AG09309 (cell line): ENCODE data around the gene CXCR5.

Experiments used
- DNase-seq: peaks from one replicate; pipeline ENCODE4 v3.0.0-alpha.2; 2010; ENCODE audit warnings: low read depth
- H3K4me3 ChIP-seq: 2 replicates; pipeline ENCODE4 v1.5.1; 2011; ENCODE audit warnings: mild to moderate bottlenecking, low read depth, low read length, moderate library complexity; ENCODE audit not compliant: control insufficient read depth
- TF ChIP-seq, protein P1 (sequence below): IDR thresholded peaks from 2 replicates; pipeline ENCODE4 v1.5.1; 2011; ENCODE audit warnings: mild to moderate bottlenecking, low read depth, low read length, inconsistent platforms; ENCODE audit not compliant: insufficient read depth, control insufficient read depth; ENCODE audit errors: missing control alignments

The CXCR5 gene

GRCh38 chr11:118927554-118928100 is 43.9 kb downstream of the CXCR5 start:
- TF ChIP-seq, protein P1, sequence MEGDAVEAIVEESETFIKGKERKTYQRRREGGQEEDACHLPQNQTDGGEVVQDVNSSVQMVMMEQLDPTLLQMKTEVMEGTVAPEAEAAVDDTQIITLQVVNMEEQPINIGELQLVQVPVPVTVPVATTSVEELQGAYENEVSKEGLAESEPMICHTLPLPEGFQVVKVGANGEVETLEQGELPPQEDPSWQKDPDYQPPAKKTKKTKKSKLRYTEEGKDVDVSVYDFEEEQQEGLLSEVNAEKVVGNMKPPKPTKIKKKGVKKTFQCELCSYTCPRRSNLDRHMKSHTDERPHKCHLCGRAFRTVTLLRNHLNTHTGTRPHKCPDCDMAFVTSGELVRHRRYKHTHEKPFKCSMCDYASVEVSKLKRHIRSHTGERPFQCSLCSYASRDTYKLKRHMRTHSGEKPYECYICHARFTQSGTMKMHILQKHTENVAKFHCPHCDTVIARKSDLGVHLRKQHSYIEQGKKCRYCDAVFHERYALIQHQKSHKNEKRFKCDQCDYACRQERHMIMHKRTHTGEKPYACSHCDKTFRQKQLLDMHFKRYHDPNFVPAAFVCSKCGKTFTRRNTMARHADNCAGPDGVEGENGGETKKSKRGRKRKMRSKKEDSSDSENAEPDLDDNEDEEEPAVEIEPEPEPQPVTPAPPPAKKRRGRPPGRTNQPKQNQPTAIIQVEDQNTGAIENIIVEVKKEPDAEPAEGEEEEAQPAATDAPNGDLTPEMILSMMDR: no peak
- peak overlapping the region; percentile 13 for H3K4me3 ChIP-seq
- DNase-seq: no peak

GRCh38 chr11:118928101-118928869 is 44.6 kb downstream of the CXCR5 start:
- DNase-seq: peak; percentile 84
- peak overlapping the region; percentile 76 for H3K4me3 ChIP-seq
- TF ChIP-seq, protein P1: peak; percentile 93

DNA sequence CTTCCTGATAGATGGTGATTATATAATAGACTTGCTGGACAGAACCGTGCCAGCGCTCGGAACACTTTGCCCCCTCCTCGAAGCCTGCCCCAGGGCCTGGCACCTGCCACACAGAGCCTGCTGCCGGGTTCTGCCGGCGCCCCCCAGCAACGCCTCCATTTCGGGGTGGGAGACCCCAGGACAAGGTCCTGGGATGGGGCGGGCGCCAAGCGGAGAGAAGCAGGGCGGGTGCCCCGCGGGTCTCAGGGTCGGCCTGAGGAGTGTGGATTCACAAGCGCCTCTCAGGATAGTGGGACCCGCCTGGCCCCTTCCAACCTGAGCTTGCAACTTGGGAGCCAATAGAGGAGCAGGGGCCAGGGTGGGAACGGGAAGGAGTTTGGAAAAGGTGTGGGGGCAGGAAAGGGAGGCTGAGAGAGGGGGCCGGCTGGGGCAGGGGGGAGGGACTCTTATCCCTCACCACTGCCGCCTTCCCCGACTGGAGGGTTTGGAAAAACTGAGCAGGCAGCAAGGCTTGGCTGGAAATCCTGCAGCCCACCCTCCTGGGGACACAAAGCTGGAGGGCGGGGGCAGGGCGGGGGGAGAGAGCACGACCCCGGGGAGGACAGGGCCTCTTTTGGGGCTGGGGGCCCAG is 45.3 kb downstream of the CXCR5 start:
- peak overlapping the region; percentile 76 for H3K4me3 ChIP-seq
- TF ChIP-seq, protein P1: no peak
- DNase-seq: no peak

- TF ChIP-seq, protein P1: no peak
- DNase-seq: no peak
- H3K4me3 ChIP-seq: peak overlapping the region; percentile 76
These were observed 45.9 kb downstream of the CXCR5 start for GRCh38 chr11:118929501-118930093.

- peak overlapping the region; percentile 76 for H3K4me3 ChIP-seq
- no peak for DNase-seq
- TF ChIP-seq, protein P1: peak; percentile 91
These were observed 46.5 kb downstream of the CXCR5 start for GRCh38 chr11:118930094-118930712.

- TF ChIP-seq, protein P1: no peak
- no peak for DNase-seq
- no peak overlapping the region for H3K4me3 ChIP-seq
These were observed 47.9 kb downstream of the CXCR5 start for GRCh38 chr11:118931571-118931970.
